NCI-H1436 treated with DMSO at 0.1 percent for 48 hours (cell line): ENCODE results near the gene C1orf210.

Experiments
- DNase-seq: peaks from one replicate; lab custom pipeline; 2025; lab: John Stamatoyannopoulos, UW

C1orf210 gene

GRCh38 chr1:43312212-43312623, 26.8 kb upstream of the C1orf210 start:
- DNase-seq, result no peak

- DNase-seq, result no peak
Observed at GRCh38 chr1:43311521-43311920, 26.1 kb upstream of the C1orf210 start.

DNA sequence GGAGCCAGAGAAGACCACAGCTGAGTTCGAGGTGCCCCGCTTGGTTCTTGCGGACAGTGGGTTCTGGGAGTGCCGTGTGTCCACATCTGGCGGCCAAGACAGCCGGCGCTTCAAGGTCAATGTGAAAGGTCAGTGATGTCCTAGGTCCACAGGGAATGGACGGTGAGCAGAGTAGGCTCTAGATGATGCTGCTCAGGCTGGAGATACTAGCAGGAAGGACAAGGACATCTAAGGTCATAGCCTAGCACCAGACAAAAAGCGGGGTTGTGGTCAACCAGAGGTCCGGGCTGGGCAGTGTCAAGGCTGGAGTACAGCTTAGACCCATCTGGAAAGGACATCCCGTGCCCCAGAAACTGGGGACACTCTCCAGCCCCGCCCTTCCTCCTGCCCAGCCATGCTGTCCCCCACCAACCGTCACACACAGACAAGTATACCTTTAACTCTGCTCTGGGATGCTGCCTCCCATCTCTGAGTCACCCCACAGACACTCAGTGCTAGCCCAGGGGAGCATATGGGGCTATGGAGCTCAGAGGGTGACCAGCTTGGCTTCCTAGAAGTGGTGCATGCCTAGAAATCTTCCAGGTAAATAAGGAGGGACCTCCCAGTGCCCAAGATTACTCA, 24.1 kb upstream of the C1orf210 start:
- DNase-seq, result no peak

DNA sequence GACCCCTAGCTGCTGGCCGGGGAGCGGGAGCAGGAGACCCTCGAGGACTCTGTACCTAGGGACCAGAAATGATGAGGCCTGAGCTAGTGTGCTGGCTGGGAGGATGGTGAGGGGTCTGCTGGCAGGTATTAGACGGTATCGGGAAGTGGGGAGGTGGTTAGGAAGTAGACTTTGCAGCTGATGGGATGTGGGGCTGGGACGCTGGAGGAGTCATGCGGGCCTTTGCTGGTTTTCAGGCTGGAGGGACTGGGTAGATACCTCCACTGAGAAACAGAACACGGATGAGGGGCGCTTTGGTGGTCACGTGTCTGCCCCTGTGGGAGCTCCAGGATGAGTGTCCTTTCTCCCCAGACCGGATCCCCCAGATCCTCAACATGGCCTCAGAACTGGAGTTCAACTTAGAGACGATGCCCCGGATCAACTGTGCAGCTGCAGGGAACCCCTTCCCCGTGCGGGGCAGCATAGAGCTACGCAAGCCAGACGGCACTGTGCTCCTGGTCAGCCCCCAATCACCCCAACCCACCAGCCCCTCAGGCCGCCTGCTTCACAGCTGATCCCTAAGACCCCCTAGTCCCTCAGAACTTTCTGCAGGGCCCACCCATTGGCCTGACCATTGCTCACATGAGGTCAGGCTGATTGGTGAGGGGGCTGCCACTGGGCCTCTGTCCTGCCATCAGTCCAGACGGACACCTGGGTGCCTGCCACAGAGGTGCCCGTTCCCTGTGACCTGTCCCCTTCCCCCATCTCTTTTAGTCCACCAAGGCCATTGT, 23.4 kb upstream of the C1orf210 start:
- no peak for DNase-seq

DNA sequence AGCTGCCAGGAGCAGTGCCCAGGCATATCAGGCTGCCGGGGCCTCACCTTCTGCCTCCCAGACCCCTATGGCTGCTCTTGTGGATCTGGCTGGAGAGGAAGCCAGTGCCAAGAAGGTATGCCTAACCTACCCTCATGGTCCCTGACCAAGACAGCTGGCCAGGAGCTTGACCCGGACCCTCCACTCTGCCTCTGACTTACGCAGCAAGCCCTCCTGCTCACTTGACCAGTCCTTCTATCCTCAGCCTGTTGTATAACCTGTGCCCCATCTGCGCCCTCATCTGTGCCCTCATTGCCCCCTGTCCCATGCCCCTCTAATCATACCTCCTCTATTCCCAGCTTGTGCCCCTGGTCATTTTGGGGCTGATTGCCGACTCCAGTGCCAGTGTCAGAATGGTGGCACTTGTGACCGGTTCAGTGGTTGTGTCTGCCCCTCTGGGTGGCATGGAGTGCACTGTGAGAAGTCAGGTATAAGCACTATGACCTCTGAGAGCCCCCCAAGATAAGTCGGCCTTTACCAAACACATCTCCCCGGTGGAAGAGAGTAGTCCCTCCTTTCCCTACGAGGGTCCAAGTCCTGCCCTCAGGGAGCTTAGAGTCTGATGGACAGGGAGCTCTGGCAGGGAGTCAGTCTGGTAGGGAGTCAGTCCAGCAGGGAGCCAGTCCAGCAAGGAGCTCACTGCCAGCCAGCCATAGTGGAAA, 22.2 kb upstream of the C1orf210 start:
- no peak for DNase-seq

GRCh38 chr1:43306688-43307457, 21.5 kb upstream of the C1orf210 start:
- no peak for DNase-seq

DNA sequence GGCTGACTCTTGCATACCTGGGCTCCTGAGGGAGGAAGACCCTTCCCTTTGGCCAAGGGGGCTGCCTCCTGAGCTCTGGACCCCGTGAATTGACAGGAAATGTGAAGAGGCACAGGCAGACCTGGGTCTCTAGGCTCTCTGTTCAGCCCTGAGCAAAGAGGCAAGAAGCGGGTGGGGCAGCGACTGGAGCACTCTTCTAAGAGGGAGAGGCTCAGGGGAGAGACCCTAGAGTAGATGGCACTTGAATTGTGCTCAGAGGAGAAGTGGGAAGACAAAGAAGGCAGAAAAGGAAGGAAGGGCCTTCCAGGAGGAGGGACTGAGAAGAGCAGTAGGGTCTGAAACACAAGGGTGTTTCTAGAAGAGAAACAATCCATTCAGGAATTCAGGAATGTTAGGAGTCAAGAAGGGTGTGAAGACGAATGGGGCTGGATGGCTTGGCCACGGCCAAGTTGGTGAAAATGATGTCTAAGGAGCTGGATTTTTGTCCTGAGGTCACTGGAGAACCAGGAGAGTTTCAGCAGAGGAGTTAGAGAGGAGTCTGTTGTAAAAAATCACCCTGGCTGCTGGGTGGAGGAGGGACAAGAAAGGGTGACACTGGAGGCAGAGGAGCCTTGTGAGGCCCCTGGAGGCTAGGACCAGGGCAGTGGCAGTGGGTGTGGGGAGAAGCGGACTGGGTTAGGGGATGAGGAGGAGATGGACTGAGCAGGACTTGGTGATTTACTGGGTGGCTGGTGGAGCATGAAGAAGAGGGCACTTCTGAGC, 20.7 kb upstream of the C1orf210 start:
- no peak for DNase-seq

GRCh38 chr1:43305461-43305860, 20.1 kb upstream of the C1orf210 start:
- no peak for DNase-seq

GRCh38 chr1:43304771-43305300, 19.5 kb upstream of the C1orf210 start:
- no peak for DNase-seq

GRCh38 chr1:43304314-43304681, 18.9 kb upstream of the C1orf210 start:
- DNase-seq, result no peak

GRCh38 chr1:43303471-43304313, 18.3 kb upstream of the C1orf210 start:
- no peak for DNase-seq

GRCh38 chr1:43302721-43303470, 17.5 kb upstream of the C1orf210 start:
- no peak for DNase-seq

DNA sequence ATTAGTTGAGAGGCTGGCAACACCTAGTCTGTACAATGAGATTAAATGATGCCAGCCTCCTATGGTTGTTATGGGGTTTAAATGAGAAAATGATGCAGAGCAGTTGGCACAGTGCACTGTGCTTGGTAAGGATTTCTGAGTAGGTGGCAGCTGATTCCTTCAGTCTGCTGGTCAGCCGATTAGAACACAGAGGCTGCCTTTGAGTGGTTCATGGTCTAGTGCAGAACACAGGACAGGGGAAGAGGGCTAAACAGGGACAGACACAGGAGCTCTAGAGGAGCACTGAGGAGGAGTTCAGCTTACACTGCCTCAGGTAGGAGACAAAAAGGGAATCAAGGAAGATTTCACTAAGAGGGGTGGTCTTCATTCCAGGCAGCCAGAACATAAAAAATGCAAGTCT, 16.8 kb upstream of the C1orf210 start:
- no peak for DNase-seq

DNA sequence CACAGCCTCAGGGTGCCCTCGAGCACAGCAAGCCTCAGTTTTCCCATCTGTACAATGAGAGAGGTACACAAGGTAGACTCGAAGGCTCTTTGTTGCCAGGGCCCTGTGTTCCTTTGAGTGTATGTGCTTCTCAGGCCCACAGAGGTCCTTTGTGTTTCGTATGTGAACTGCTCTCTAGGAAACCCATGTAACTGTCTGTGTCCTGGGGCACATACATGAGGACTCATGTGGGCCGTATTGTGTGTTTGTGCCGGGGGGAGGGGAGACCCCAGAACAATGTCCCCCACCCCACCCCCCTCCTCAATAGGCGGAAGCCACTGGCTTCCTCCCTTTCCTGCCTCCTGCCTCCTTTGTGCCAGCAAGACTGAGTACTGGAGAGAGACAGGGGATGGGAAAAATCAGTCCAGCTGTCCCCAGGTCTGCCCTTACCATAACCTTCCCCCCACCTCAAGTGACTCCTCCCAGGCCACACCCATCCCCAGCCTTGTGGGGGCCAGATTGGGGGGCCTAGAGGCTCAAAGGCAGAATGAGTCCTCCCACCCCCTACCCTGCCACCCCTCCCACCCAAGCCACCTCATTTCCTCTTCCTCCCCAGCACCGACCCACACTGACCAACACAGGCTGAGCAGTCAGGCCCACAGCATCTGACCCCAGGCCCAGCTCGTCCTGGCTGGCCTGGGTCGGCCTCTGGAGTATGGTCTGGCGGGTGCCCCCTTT, 15.2 kb upstream of the C1orf210 start, which contains the start of gene TIE1:
Gene TIE1 (plus strand): TSS at position 605 of the 717 bp plus-strand sequence. CDS start 90 bp downstream, at position 695.
- DNase-seq, result no peak

DNA sequence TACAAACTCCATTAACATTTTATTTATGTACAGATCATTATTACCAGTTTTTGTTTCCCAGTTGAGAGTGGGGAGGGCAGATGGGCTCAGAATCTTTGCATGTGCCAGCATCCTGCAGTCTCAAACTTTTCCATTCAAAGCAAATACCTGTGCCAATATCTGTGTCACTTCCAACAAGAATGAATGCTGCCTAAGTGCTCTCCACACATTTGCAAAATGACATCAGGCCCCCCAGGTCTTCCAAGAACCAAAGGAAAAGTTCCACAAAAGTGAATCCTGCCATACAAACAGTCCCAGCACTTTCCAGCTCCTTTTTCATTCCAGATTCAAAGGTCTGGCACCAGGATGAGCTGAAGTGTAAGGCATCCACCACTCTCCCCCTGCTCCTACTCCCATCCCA, 13.7 kb upstream of the C1orf210 start:
- DNase-seq, result no peak

DNA sequence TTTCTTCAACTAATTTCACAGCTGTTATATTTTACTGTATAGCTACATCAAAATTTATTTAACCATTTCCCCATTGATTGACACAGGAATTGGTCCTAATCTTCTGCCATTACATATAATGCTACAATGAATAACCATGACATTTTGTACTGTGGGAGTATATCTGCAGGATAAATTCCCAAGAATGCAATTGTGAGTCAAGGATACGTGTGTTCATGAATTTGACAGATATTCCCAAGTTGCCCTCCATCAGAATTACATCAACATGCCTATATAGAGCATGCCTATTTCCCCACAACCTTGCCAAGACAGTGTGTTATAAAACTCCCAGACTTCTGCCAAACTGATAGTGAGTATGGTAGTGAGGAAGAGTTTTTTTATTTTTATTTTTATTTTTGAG, 12.7 kb upstream of the C1orf210 start:
- no peak for DNase-seq

DNA sequence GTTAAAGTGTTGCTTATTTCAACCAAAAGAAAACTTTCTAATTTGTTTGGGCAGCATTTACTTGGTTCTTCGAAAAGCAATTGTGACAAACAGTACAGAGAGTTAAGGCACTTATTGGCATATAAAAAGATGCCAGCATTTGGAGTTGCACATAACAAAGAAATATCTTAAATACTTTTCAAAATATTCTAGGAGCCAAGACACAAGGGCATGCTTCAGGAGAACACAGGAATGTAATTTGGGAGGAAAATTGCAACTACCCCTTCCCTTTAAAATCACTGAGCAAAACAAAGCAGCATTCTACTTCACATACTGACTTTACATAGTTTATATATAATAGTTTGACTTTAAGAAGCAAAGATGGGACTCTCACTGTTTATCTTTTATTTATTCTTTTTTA, 10.8 kb upstream of the C1orf210 start:
- DNase-seq, result no peak

- DNase-seq, result no peak
Observed at GRCh38 chr1:43294761-43295160, 9.4 kb upstream of the C1orf210 start.
